Activated T-helper 1 cell treated with anti-CD3 and anti-CD28 coated beads, Interleukin-12 subunit alpha, Interleukin-12 subunit beta, Interleukin-2, Interleukin-4 antibody, amounts not matched to agents 30 ng/mL and 10 ng/mL and 1 ng/mL, durations not matched to agents 14 hours and 24 hours and 36 hours (primary cell): ENCODE data around the gene NT5C2. TPM values are rescaled to one million over a fixed set of nuclear protein-coding genes. Genes with fewer than 3 reads are reported as not detected.

Experiments
- DNase-seq: peaks from one replicate; pipeline ENCODE4 v3.0.0; 2021; ENCODE audit warnings: low spot score
- H3K27ac Mint-ChIP-seq: one replicate; pipeline ENCODE4 v1.8.0; 2021; ENCODE audit warnings: mild to moderate bottlenecking, mixed read lengths
- H3K27me3 Mint-ChIP-seq: one replicate; pipeline ENCODE4 v1.8.0; 2022; ENCODE audit warnings: mild to moderate bottlenecking, moderate library complexity, mixed read lengths; ENCODE audit not compliant: insufficient read depth
- H3K36me3 Mint-ChIP-seq: one replicate; pipeline ENCODE4 v1.8.0; 2021; ENCODE audit warnings: low read depth, mixed read lengths
- H3K4me1 Mint-ChIP-seq: one replicate; pipeline ENCODE4 v1.8.0; 2021; ENCODE audit warnings: low read depth, mixed read lengths
- H3K4me3 Mint-ChIP-seq: one replicate; pipeline ENCODE4 v1.8.0; 2021; ENCODE audit warnings: mild to moderate bottlenecking, moderate library complexity, mixed read lengths
- H3K9me3 Mint-ChIP-seq: one replicate; pipeline ENCODE4 v1.8.0; 2021; ENCODE audit warnings: mixed read lengths
- intact Hi-C: fragments of 100-400 bp; cut with micrococcal nuclease; formaldehyde crosslinking; loops from one replicate; pipeline ENCODE4 v1.15.1; 2024
- total RNA-seq: library from RNA; stranded (reverse); gene quantifications from 2 replicates; pipeline ENCODE4 v1.2.3, GENCODE V29; 2022

The NT5C2 gene
- total RNA-seq, 1 donor from 2014 or later, result 52.0 TPM

- no peak overlapping the region for H3K4me3 Mint-ChIP-seq
- H3K27me3 Mint-ChIP-seq, result no peaks in the 10 kb centered on the region
- no peak overlapping the region for H3K27ac Mint-ChIP-seq
- H3K9me3 Mint-ChIP-seq, result no peaks in the 10 kb centered on the region
- H3K36me3 Mint-ChIP-seq, result peaks cover 22% of the 10 kb centered on the region
- DNase-seq, result no peak
- intact Hi-C loops, result no loop called here
- peaks cover 13% of the 10 kb centered on the region for H3K4me1 Mint-ChIP-seq
Measured at GRCh38 chr10:103105462-103105861, 87.6 kb downstream of the NT5C2 start.

DNA sequence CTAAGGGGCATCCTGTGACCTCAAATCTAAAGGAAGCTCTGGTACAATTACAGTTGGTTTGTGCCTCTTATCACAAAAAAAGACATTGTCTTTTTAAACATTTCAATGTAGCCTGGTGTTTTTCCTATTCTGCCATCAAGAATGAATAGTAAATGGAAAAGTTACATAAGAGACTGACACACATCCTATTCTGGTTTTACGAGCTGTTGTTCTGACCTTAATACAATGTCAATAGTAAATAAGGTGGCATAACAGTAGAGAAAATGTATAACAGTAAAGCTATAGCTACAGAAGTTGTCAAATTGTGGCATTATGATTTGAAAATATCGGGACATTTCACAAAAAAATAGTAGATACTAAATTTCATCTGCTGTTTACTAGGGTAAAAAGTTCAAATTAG is 88.4 kb downstream of the NT5C2 start:
- peaks cover 25% of the 10 kb centered on the region for H3K36me3 Mint-ChIP-seq
- peaks cover 13% of the 10 kb centered on the region for H3K4me1 Mint-ChIP-seq
- H3K27me3 Mint-ChIP-seq, result no peaks in the 10 kb centered on the region
- H3K9me3 Mint-ChIP-seq, result no peaks in the 10 kb centered on the region
- intact Hi-C loops, result no loop called here
- DNase-seq, result no peak
- no peak overlapping the region for H3K27ac Mint-ChIP-seq
- H3K4me3 Mint-ChIP-seq, result no peak overlapping the region

DNA sequence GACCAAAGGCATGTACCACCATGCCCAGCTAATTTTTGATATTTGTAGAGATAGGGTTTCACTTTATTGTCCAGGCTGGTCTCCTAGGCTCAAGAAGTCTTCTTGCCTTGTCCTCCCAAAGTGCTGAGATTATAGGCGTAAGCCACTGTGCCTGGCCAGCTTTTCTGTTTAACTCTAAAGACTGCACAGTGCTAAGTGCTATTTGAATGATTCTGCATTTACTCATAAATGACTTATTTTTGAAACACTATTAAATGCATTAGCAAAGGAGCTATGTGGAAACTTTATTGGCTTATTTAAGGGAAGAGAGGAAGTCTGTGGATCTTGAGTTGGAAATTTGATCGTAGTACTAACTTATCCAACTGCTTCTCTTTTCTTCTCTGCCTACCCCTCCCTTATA is 89.1 kb downstream of the NT5C2 start:
- peaks cover 13% of the 10 kb centered on the region for H3K4me1 Mint-ChIP-seq
- H3K9me3 Mint-ChIP-seq, result no peaks in the 10 kb centered on the region
- no peak overlapping the region for H3K27ac Mint-ChIP-seq
- no peak overlapping the region for H3K4me3 Mint-ChIP-seq
- H3K27me3 Mint-ChIP-seq, result no peaks in the 10 kb centered on the region
- DNase-seq, result no peak
- H3K36me3 Mint-ChIP-seq, result peaks cover 26% of the 10 kb centered on the region
- intact Hi-C loops, result no loop called here

- Mint-ChIP-seq H3K4me3 (no peak overlapping the region), H3K4me1 (peaks cover 13% of the 10 kb centered on the region), H3K36me3 (peaks cover 33% of the 10 kb centered on the region), H3K27ac (no peak overlapping the region), H3K27me3 (no peaks in the 10 kb centered on the region), H3K9me3 (no peaks in the 10 kb centered on the region)
- DNase-seq, result no peak
- intact Hi-C loops, result no loop called here
Measured at GRCh38 chr10:103102195-103102594, 90.9 kb downstream of the NT5C2 start.

DNA sequence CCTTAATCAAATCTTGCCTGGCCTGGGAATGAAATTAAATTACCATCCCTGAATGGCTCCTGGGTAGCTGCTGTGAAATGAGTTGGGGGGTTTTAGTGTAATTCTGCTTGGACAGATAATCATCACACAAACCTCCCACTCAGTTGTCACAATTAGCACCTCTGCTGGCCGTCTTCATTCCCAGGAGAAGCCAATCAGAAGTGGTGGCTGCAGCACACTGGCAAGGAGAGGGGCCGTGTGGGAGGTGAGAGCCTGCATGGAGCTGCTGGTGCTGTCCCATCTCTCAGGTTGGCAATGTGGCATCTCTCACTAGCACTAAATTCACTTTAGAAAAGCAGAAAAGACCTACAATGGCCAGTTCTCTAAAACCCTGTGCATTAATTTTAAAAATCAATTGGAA is 92.5 kb downstream of the NT5C2 start:
- intact Hi-C loops, result no loop called here
- peaks cover 36% of the 10 kb centered on the region for H3K36me3 Mint-ChIP-seq

GRCh38 chr10:103098240-103098639 is 94.8 kb downstream of the NT5C2 start:
- no peak for DNase-seq
- no peak overlapping the region for H3K4me3 Mint-ChIP-seq
- intact Hi-C loops, result loop anchor here (5.0 kb wide), 1 partner anchor 144 kb away; no protein-coding TSS in a partner anchor
- no peak overlapping the region for H3K27ac Mint-ChIP-seq
- peaks cover 13% of the 10 kb centered on the region for H3K4me1 Mint-ChIP-seq
- H3K9me3 Mint-ChIP-seq, result no peaks in the 10 kb centered on the region
- no peaks in the 10 kb centered on the region for H3K27me3 Mint-ChIP-seq
- H3K36me3 Mint-ChIP-seq, result peaks cover 41% of the 10 kb centered on the region

More for the DNA sequence above, 92.5 kb downstream of the NT5C2 start:
- Mint-ChIP-seq H3K9me3 (no peaks in the 10 kb centered on the region), H3K4me1 (peaks cover 13% of the 10 kb centered on the region), H3K27me3 (no peaks in the 10 kb centered on the region), H3K27ac (no peak overlapping the region), H3K4me3 (no peak overlapping the region)
- no peak for DNase-seq

- H3K4me3 Mint-ChIP-seq, result no peak overlapping the region
- DNase-seq, result no peak
- peaks cover 49% of the 10 kb centered on the region for H3K36me3 Mint-ChIP-seq
- H3K27me3 Mint-ChIP-seq, result no peaks in the 10 kb centered on the region
- H3K27ac Mint-ChIP-seq, result no peak overlapping the region
- no peaks in the 10 kb centered on the region for H3K4me1 Mint-ChIP-seq
- no peaks in the 10 kb centered on the region for H3K9me3 Mint-ChIP-seq
- intact Hi-C loops, result loop anchor here (5.0 kb wide), 1 partner anchor 146 kb away; no protein-coding TSS in a partner anchor
Measured at GRCh38 chr10:103096130-103096529, 96.9 kb downstream of the NT5C2 start.

DNA sequence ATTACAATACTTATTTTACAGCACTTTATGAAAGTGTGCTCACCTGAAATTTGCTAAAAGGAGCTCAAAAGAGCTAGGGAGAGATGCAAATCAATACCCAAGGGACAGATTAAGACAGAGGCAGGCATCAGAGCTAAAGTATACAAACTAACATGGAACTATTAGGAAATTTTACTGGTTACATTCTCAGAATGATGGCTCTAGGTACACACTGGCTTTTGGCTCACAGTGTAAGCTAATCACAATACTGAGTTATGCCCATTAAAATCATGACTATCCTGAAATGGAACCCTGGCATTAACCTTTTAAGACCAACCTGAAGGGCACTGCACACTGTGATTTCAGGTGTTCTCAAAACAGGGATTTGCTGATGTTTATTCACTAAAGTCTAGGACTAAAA is 98.1 kb downstream of the NT5C2 start:
- H3K27ac Mint-ChIP-seq, result no peak overlapping the region
- H3K4me3 Mint-ChIP-seq, result no peak overlapping the region
- H3K27me3 Mint-ChIP-seq, result no peaks in the 10 kb centered on the region
- peaks cover 53% of the 10 kb centered on the region for H3K36me3 Mint-ChIP-seq
- H3K9me3 Mint-ChIP-seq, result no peaks in the 10 kb centered on the region
- no peak for DNase-seq
- no peaks in the 10 kb centered on the region for H3K4me1 Mint-ChIP-seq
- intact Hi-C loops, result loop anchor here (5.0 kb wide), 1 partner anchor 147 kb away; no protein-coding TSS in a partner anchor

GRCh38 chr10:103090911-103091310 is 102.2 kb downstream of the NT5C2 start:
- Mint-ChIP-seq H3K9me3 (no peaks in the 10 kb centered on the region), H3K27ac (no peak overlapping the region), H3K27me3 (no peaks in the 10 kb centered on the region), H3K4me3 (no peak overlapping the region), H3K36me3 (peaks cover 54% of the 10 kb centered on the region), H3K4me1 (no peaks in the 10 kb centered on the region)
- intact Hi-C loops, result no loop called here
- no peak for DNase-seq

DNA sequence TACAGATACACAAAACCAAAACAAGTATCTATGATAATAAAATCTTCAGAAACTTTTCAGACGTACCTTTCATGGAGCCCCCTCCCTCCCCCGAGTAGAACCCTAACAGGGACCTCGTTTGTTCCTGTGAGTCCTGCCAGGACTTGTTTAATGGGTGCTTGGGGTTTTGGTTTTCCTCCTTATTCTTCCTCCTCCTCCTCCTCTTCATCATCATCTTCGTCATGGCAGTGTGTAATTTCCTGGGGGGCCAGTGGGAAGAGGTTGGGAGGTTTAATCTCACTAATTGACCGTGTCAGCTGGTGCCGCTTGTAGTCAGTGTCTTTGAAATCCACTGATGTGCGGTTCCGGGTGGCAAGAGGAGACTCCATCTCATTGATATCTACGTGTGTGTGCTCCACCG is 103.6 kb downstream of the NT5C2 start:
- Mint-ChIP-seq H3K9me3 (no peaks in the 10 kb centered on the region), H3K27me3 (no peaks in the 10 kb centered on the region), H3K4me1 (no peaks in the 10 kb centered on the region), H3K36me3 (peaks cover 58% of the 10 kb centered on the region), H3K27ac (no peak overlapping the region), H3K4me3 (no peak overlapping the region)
- intact Hi-C loops, result no loop called here
- no peak for DNase-seq

DNA sequence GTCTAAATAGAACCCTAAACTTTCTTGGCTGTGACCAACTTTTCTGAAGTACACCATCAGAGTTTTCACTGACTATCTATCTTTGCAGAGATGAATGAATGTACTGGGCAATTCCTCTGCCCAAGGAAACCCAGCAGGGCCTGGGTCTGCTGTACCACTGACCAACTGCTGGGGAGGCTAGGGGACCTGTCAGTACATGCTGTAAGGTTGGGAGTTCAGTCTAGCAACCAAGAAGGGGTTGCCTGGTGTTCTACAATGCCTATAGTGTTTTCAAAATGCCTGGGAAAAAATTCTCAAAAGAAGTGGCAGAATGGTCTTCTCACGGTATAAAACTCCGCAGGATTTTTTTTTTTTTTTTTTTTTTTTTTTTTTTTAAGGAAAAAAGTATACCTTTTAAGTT is 106.3 kb downstream of the NT5C2 start:
- intact Hi-C loops, result no loop called here
- Mint-ChIP-seq H3K4me1 (no peaks in the 10 kb centered on the region), H3K36me3 (peaks cover 50% of the 10 kb centered on the region), H3K4me3 (no peak overlapping the region), H3K9me3 (no peaks in the 10 kb centered on the region), H3K27me3 (no peaks in the 10 kb centered on the region), H3K27ac (no peak overlapping the region)
- DNase-seq, result no peak

- Mint-ChIP-seq H3K4me1 (no peaks in the 10 kb centered on the region), H3K27me3 (no peaks in the 10 kb centered on the region), H3K9me3 (no peaks in the 10 kb centered on the region), H3K27ac (no peak overlapping the region), H3K36me3 (peaks cover 45% of the 10 kb centered on the region), H3K4me3 (no peak overlapping the region)
- intact Hi-C loops, result no loop called here
- no peak for DNase-seq
Measured at GRCh38 chr10:103086261-103086660, 106.8 kb downstream of the NT5C2 start.

DNA sequence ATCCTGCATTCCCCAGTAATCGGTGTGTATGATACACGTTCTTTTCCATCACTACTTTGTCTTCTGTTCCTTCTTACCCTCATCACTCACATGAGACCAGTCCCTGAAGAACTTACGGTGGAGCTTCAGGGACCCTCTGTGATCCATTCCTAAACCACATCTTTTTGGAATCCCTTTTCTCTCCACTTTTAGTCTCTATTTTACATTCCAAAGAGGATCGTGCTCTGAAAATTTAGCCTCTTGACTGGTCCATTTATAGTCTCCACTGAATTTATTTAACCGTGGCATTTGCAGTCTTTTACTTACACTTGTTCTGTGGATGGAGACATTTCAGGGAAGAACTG is 109.1 kb downstream of the NT5C2 start:
- no peak for DNase-seq
- H3K27ac Mint-ChIP-seq, result no peak overlapping the region
- no peaks in the 10 kb centered on the region for H3K9me3 Mint-ChIP-seq
- no peaks in the 10 kb centered on the region for H3K4me1 Mint-ChIP-seq
- peaks cover 27% of the 10 kb centered on the region for H3K36me3 Mint-ChIP-seq
- intact Hi-C loops, result no loop called here
- H3K4me3 Mint-ChIP-seq, result no peak overlapping the region
- no peaks in the 10 kb centered on the region for H3K27me3 Mint-ChIP-seq

DNA sequence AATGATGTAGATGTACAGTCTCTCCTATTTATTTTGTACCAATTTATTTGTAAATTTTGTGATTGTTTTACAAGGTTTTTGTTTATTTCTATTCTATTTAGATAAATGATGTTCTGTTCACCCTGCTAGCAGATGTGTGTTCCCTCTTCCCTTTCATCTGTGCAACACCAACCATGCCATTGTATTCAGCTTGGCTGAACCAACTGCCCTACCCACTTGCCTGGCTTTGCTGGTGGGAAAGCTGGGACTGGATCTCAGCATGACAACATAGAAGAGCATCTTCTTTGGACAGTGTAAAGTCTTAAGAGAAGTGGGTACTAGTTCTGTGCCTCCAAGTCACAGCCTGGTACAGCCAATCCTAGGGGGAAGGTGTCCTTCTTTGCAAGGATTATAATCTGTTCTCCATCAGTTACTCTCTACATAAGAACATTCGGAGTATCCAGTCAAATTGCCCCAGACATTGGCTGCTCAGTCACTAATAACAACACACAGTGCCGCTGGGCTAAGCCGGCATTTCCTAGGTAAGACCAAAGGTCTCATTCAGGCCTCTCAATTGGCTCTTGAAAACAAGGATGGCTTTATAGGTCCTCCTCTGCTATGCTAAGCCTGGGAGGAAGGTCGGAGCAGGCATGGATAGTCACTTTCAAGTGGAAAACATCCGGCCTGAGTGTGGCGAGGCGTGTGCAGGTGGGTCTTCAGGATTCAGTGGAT is 109.7 kb downstream of the NT5C2 start:
- H3K27me3 Mint-ChIP-seq, result no peaks in the 10 kb centered on the region
- no peak for DNase-seq
- intact Hi-C loops, result no loop called here
- no peaks in the 10 kb centered on the region for H3K4me1 Mint-ChIP-seq
- no peak overlapping the region for H3K27ac Mint-ChIP-seq
- no peak overlapping the region for H3K4me3 Mint-ChIP-seq
- peaks cover 27% of the 10 kb centered on the region for H3K36me3 Mint-ChIP-seq
- no peaks in the 10 kb centered on the region for H3K9me3 Mint-ChIP-seq
